Neural cell (in vitro differentiated cells): ENCODE measurements around the gene PKP1. TPM values are rescaled to one million over a fixed set of nuclear protein-coding genes. Genes with fewer than 3 reads are reported as not detected.

Source experiments
- H2AFZ ChIP-seq: fragments of 200-600, 300-800 bp; sonication (generic), shearing (Covaris generic); 2 replicates; pipeline ENCODE4 v1.6.0; 2014; ENCODE audit warnings: low read depth, mild to moderate bottlenecking, antibody characterized with exemption, low read length, moderate library complexity
- H3F3A ChIP-seq: fragments of 200-600 bp; shearing (Covaris generic); 2 replicates; pipeline ENCODE4 v1.6.1; 2016; ENCODE audit warnings: mild to moderate bottlenecking, moderate library complexity, mixed read lengths, antibody characterized with exemption, low read length; ENCODE audit not compliant: insufficient read depth, poor library complexity, severe bottlenecking
- H3K27ac ChIP-seq: fragments of 200-600, 300-800 bp; sonication (generic), shearing (Covaris generic); 2 replicates; pipeline ENCODE4 v1.5.1; 2014; ENCODE audit warnings: mild to moderate bottlenecking, low read length, moderate library complexity
- H3K27me3 ChIP-seq: fragments of 300-800, 200-600 bp; sonication (generic), shearing (Covaris generic); 2 replicates; pipeline ENCODE4 v1.6.0; 2014; ENCODE audit warnings: mild to moderate bottlenecking, low read depth, low read length, moderate library complexity; ENCODE audit not compliant: insufficient read depth
- H3K36me3 ChIP-seq: fragments of 300-800, 200-600 bp; sonication (generic), shearing (Covaris generic); 2 replicates; pipeline ENCODE4 v1.5.1; 2014; ENCODE audit warnings: mild to moderate bottlenecking, antibody characterized with exemption, low read length, moderate library complexity; ENCODE audit not compliant: insufficient read depth
- H3K4me2 ChIP-seq: fragments of 300-800, 200-600 bp; sonication (generic), shearing (Covaris generic); 2 replicates; pipeline ENCODE4 v1.6.0; 2014; ENCODE audit warnings: mild to moderate bottlenecking, low read length
- H3K4me3 ChIP-seq: fragments of 300-800, 200-600 bp; sonication (generic), shearing (Covaris generic); 2 replicates; pipeline ENCODE4 v1.5.1; 2014; ENCODE audit warnings: mild to moderate bottlenecking, low read length, moderate library complexity
- H3K79me2 ChIP-seq: fragments of 200-600 bp; shearing (Covaris generic); replicated peaks from 2 replicates; pipeline ENCODE4 v1.6.0; 2014; ENCODE audit warnings: mild to moderate bottlenecking, low read length, moderate library complexity; ENCODE audit not compliant: insufficient read depth
- H3K9ac ChIP-seq: fragments of 300-800, 200-600 bp; sonication (generic), shearing (Covaris generic); 2 replicates; pipeline ENCODE4 v1.6.1; 2016; ENCODE audit warnings: mild to moderate bottlenecking, low read length, mixed read lengths
- H3K9me2 ChIP-seq: fragments of 200-600 bp; shearing (Covaris generic); 2 replicates; pipeline ENCODE4 v1.6.1; 2016; ENCODE audit warnings: mild to moderate bottlenecking, low read length, mixed read lengths; ENCODE audit not compliant: insufficient read depth
- H3K9me3 ChIP-seq: fragments of 200-600, 300-800 bp; sonication (generic), shearing (Covaris generic); 2 replicates; pipeline ENCODE4 v1.6.1; 2016; ENCODE audit warnings: mild to moderate bottlenecking, mixed run types, low read length, moderate library complexity, mixed read lengths
- H4K20me1 ChIP-seq: fragments of 200-600 bp; shearing (Covaris generic); 2 replicates; pipeline ENCODE4 v1.6.1; 2016; ENCODE audit warnings: mild to moderate bottlenecking, mixed run types; ENCODE audit not compliant: insufficient read depth
- CTCF ChIP-seq: fragments of 450-650 bp; IDR thresholded peaks from 2 replicates; pipeline ENCODE4 v1.5.1; 2014; ENCODE audit warnings: antibody characterized with exemption, mild to moderate bottlenecking, moderate library complexity; ENCODE audit not compliant: poor library complexity, severe bottlenecking
- EP300 ChIP-seq: fragments of 450-650 bp; conservative IDR thresholded peaks from 2 replicates; pipeline ENCODE4 v1.6.1; 2014; ENCODE audit warnings: antibody characterized with exemption, mild to moderate bottlenecking, moderate library complexity; ENCODE audit not compliant: poor library complexity, severe bottlenecking
- EZH2 ChIP-seq: fragments of 200-600, 300-800 bp; shearing (Covaris generic), sonication (generic); IDR thresholded peaks from 2 replicates; pipeline ENCODE4 v1.6.1; 2014; ENCODE audit warnings: antibody characterized with exemption, low read length, borderline replicate concordance, mild to moderate bottlenecking; ENCODE audit not compliant: insufficient read depth, poor library complexity, severe bottlenecking
- MXI1 ChIP-seq: fragments of 450-650 bp; conservative IDR thresholded peaks from 2 replicates; pipeline ENCODE4 v1.6.1; 2014; ENCODE audit warnings: antibody characterized with exemption, mild to moderate bottlenecking; ENCODE audit not compliant: poor library complexity, severe bottlenecking
- POLR2AphosphoS5 ChIP-seq: IDR thresholded peaks from 2 replicates; pipeline ENCODE4 v1.6.1; 2012
- RAD21 ChIP-seq: fragments of 450-650 bp; conservative IDR thresholded peaks from 2 replicates; pipeline ENCODE4 v1.6.1; 2014; ENCODE audit warnings: antibody characterized with exemption, mild to moderate bottlenecking, moderate library complexity
- SMC3 ChIP-seq: fragments of 450-650 bp; conservative IDR thresholded peaks from 2 replicates; pipeline ENCODE4 v1.6.1; 2014; ENCODE audit warnings: antibody characterized with exemption, mild to moderate bottlenecking, moderate library complexity; ENCODE audit not compliant: poor library complexity
- TAF1 ChIP-seq: IDR thresholded peaks from 2 replicates; pipeline ENCODE4 v1.6.1; 2012; ENCODE audit warnings: low read depth
- polyA plus RNA-seq: library from polyadenylated mRNA; depleted of rRNA; stranded (reverse); fragments of >200 nt; gene quantifications from 2 replicates; pipeline ENCODE4 v1.2.3, GENCODE V29; 2014
- TF ChIP-seq, protein P1 (sequence below): IDR thresholded peaks from 2 replicates; pipeline ENCODE4 v1.6.1; 2012; ENCODE audit warnings: borderline replicate concordance

PKP1 gene
- polyA plus RNA-seq, 1 donor from 2014 or later: not detected

DNA sequence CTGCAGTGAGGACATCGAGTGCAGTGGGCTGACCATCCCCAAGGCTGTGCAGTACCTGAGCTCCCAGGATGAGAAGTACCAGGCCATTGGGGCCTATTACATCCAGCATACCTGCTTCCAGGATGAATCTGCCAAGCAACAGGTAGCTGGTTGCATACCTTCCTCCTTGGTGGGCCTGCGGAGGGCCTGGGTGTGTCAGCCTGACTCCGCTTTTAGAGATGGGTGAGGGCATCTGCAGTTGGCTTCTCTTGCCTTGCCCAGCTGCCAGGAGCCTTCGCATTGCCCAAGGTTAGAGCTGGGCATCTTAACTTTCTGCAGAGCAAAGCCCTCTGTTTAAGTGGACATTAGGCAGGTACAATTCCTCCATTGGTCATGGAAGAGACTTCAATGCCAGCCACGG is 33.2 kb downstream of the PKP1 start:
- Histone ChIP-seq H4K20me1 (no peaks in the 10 kb centered on the region), H3K4me2 (no peak overlapping the region), H3F3A (no peaks in the 10 kb centered on the region), H3K27ac (no peak overlapping the region), H3K9me2 (no peaks in the 10 kb centered on the region), H3K9ac (no peak overlapping the region), H3K79me2 (no peaks in the 10 kb centered on the region), H3K4me3 (no peak overlapping the region), H3K9me3 (no peaks in the 10 kb centered on the region), H3K27me3 (no peaks in the 10 kb centered on the region), H3K36me3 (no peaks in the 10 kb centered on the region), H2AFZ (no peak overlapping the region)
- TF ChIP-seq EP300: no peak
- no peak for TF ChIP-seq EZH2
- no peak for TF ChIP-seq CTCF
- TF ChIP-seq POLR2AphosphoS5: no peak
- TF ChIP-seq SMC3: no peak
- TF ChIP-seq MXI1: no peak
- TF ChIP-seq TAF1: no peak
- no peak for TF ChIP-seq RAD21

DNA sequence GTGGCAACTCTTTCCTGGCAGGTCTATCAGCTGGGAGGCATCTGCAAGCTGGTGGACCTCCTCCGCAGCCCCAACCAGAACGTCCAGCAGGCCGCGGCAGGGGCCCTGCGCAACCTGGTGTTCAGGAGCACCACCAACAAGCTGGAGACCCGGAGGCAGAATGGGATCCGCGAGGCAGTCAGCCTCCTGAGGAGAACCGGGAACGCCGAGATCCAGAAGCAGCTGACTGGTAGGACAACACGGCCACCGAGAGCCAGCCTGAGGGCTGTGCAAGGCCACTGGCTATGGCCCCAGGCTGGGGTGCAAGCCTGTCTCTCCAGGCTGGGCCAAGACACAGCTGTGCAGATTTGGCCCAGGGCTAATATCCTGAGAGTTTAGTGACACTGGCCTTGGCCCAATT is 34.2 kb downstream of the PKP1 start:
- Histone ChIP-seq H3K36me3 (no peaks in the 10 kb centered on the region), H3F3A (no peaks in the 10 kb centered on the region), H3K27ac (no peak overlapping the region), H4K20me1 (no peaks in the 10 kb centered on the region), H3K4me3 (no peak overlapping the region), H2AFZ (no peak overlapping the region), H3K4me2 (no peak overlapping the region), H3K79me2 (no peaks in the 10 kb centered on the region), H3K27me3 (no peaks in the 10 kb centered on the region), H3K9me3 (no peaks in the 10 kb centered on the region), H3K9ac (no peak overlapping the region), H3K9me2 (no peaks in the 10 kb centered on the region)
- TF ChIP-seq MXI1 (no peak), EP300 (no peak), POLR2AphosphoS5 (no peak), EZH2 (no peak), TAF1 (no peak), SMC3 (no peak), RAD21 (no peak), CTCF (no peak)
- TF ChIP-seq, protein P1, sequence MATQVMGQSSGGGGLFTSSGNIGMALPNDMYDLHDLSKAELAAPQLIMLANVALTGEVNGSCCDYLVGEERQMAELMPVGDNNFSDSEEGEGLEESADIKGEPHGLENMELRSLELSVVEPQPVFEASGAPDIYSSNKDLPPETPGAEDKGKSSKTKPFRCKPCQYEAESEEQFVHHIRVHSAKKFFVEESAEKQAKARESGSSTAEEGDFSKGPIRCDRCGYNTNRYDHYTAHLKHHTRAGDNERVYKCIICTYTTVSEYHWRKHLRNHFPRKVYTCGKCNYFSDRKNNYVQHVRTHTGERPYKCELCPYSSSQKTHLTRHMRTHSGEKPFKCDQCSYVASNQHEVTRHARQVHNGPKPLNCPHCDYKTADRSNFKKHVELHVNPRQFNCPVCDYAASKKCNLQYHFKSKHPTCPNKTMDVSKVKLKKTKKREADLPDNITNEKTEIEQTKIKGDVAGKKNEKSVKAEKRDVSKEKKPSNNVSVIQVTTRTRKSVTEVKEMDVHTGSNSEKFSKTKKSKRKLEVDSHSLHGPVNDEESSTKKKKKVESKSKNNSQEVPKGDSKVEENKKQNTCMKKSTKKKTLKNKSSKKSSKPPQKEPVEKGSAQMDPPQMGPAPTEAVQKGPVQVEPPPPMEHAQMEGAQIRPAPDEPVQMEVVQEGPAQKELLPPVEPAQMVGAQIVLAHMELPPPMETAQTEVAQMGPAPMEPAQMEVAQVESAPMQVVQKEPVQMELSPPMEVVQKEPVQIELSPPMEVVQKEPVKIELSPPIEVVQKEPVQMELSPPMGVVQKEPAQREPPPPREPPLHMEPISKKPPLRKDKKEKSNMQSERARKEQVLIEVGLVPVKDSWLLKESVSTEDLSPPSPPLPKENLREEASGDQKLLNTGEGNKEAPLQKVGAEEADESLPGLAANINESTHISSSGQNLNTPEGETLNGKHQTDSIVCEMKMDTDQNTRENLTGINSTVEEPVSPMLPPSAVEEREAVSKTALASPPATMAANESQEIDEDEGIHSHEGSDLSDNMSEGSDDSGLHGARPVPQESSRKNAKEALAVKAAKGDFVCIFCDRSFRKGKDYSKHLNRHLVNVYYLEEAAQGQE: no peak
